HEK293 (cell line): Measurements from ENCODE around the gene AMMECR1L.
A peak's percentile ranks its signal among the peaks of the same experiment; 100 is the strongest.

ENCODE experiments used
- CTCF ChIA-PET: fragments of 350-600 bp; formaldehyde crosslinking; extraction: SDS; loops from one replicate; lab custom pipeline; 2021; ENCODE audit warnings: antibody characterized with exemption; lab: Yijun Ruan, JAX
- POLR2A ChIA-PET: fragments of 300-600 bp; formaldehyde crosslinking; extraction: SDS; loops from one replicate; lab custom pipeline; 2020; ENCODE audit warnings: antibody characterized with exemption, inconsistent platforms; lab: Yijun Ruan, JAX
- H3K27ac ChIP-seq: fragments of 200-500 bp; sonication (Bioruptor generic); 2 replicates; pipeline ENCODE4 v1.5.1; 2014; ENCODE audit warnings: low read depth, low read length, control low read depth, inconsistent platforms; ENCODE audit errors: extremely low read depth
- H3K36me3 ChIP-seq, 2 experiments: fragments of 200-500 bp in 1 of 2; sonication (Bioruptor generic) in 1 of 2; 1 replicate in 1 of 2; 2 replicates in 1 of 2; pipeline ENCODE4 v1.5.1; 2014 to 2017; ENCODE audit warnings: inconsistent platforms in 2 of 2, low read length in 2 of 2; ENCODE audit not compliant: control insufficient read depth in 2 of 2, insufficient read depth in 1 of 2
- H3K4me1 ChIP-seq: fragments of 200-500 bp; sonication (Bioruptor generic); 2 replicates; pipeline ENCODE4 v1.5.1; 2014; ENCODE audit warnings: mild to moderate bottlenecking, low read length, inconsistent platforms; ENCODE audit not compliant: control insufficient read depth, insufficient read depth
- H3K4me3 ChIP-seq: 2 replicates; pipeline ENCODE4 v1.5.1; 2011; ENCODE audit warnings: low read depth, mild to moderate bottlenecking, control low read depth, low read length, moderate library complexity
- H3K9me3 ChIP-seq: fragments of 200-500 bp; sonication (Bioruptor generic); 2 replicates; pipeline ENCODE4 v1.5.1; 2014; ENCODE audit warnings: low read depth, low read length, inconsistent platforms; ENCODE audit not compliant: control insufficient read depth, insufficient read depth
- KLF10 ChIP-seq: fragments of 450-650 bp; IDR thresholded peaks from 2 replicates; pipeline ENCODE4 v1.5.1; 2018; ENCODE audit warnings: missing biosample characterization, mild to moderate bottlenecking, missing genetic modification characterization
- KLF8 ChIP-seq: fragments of 450-650 bp; formaldehyde crosslinking; IDR thresholded peaks from 2 replicates; pipeline ENCODE4 v1.5.1; 2016; ENCODE audit warnings: missing biosample characterization, missing genetic modification characterization
- REPIN1 ChIP-seq: fragments of 450-650 bp; formaldehyde crosslinking; IDR thresholded peaks from 2 replicates; pipeline ENCODE4 v1.5.1; 2017; ENCODE audit warnings: missing biosample characterization, missing genetic modification characterization, low read depth
- SCRT2 ChIP-seq: fragments of 450-650 bp; formaldehyde crosslinking; IDR thresholded peaks from 2 replicates; pipeline ENCODE4 v1.5.1; 2016; ENCODE audit warnings: missing biosample characterization, missing genetic modification characterization
- ZBTB17 ChIP-seq: fragments of 450-650 bp; formaldehyde crosslinking; IDR thresholded peaks from 2 replicates; pipeline ENCODE4 v1.5.1; 2016; ENCODE audit warnings: missing biosample characterization, missing genetic modification characterization
- ZBTB48 ChIP-seq: fragments of 450-650 bp; formaldehyde crosslinking; IDR thresholded peaks from 2 replicates; pipeline ENCODE4 v1.5.1; 2016; ENCODE audit warnings: missing biosample characterization, missing genetic modification characterization
- ZFP3 ChIP-seq: fragments of 450-650 bp; formaldehyde crosslinking; IDR thresholded peaks from 2 replicates; pipeline ENCODE4 v1.5.1; 2016; ENCODE audit warnings: low read depth, missing biosample characterization, missing genetic modification characterization
- ZNF114 ChIP-seq: fragments of 450-650 bp; formaldehyde crosslinking; IDR thresholded peaks from 2 replicates; pipeline ENCODE4 v1.5.0; 2017; ENCODE audit warnings: missing biosample characterization, missing genetic modification characterization
- ZNF266 ChIP-seq: fragments of 450-650 bp; formaldehyde crosslinking; IDR thresholded peaks from 2 replicates; pipeline ENCODE4 v1.5.1; 2016; ENCODE audit warnings: missing biosample characterization, missing genetic modification characterization, low read depth
- ZNF449 ChIP-seq: fragments of 450-650 bp; formaldehyde crosslinking; IDR thresholded peaks from 2 replicates; pipeline ENCODE4 v1.5.1; 2017; ENCODE audit warnings: missing biosample characterization, mild to moderate bottlenecking, missing genetic modification characterization, moderate library complexity
- ZNF548 ChIP-seq: fragments of 450-650 bp; formaldehyde crosslinking; IDR thresholded peaks from 2 replicates; pipeline ENCODE4 v1.5.1; 2016; ENCODE audit warnings: missing biosample characterization, missing genetic modification characterization
- ZNF558 ChIP-seq: fragments of 450-650 bp; formaldehyde crosslinking; IDR thresholded peaks from 2 replicates; pipeline ENCODE4 v1.5.1; 2016; ENCODE audit warnings: missing biosample characterization, missing genetic modification characterization
- ZNF654 ChIP-seq: fragments of 450-650 bp; formaldehyde crosslinking; IDR thresholded peaks from 2 replicates; pipeline ENCODE4 v1.5.1; 2016; ENCODE audit warnings: low read depth, missing biosample characterization, missing genetic modification characterization
- ZNF658 ChIP-seq: fragments of 450-650 bp; formaldehyde crosslinking; IDR thresholded peaks from 2 replicates; pipeline ENCODE4; 2016; ENCODE audit warnings: missing biosample characterization, missing genetic modification characterization
- ZSCAN30 ChIP-seq: fragments of 450-650 bp; IDR thresholded peaks from 2 replicates; pipeline ENCODE4 v1.5.1; 2018; ENCODE audit warnings: missing biosample characterization, mild to moderate bottlenecking, missing genetic modification characterization, moderate library complexity
- TF ChIP-seq, protein P1 (sequence below): fragments of 450-650 bp; formaldehyde crosslinking; IDR thresholded peaks from 2 replicates; pipeline ENCODE4 v1.5.1; 2016; ENCODE audit warnings: missing biosample characterization, missing genetic modification characterization
- TF ChIP-seq, protein P2 (sequence below): fragments of 450-650 bp; formaldehyde crosslinking; IDR thresholded peaks from 2 replicates; pipeline ENCODE4 v1.5.1; 2016; ENCODE audit warnings: missing biosample characterization, missing genetic modification characterization
- TF ChIP-seq, protein P3 (sequence below): fragments of 450-650 bp; formaldehyde crosslinking; IDR thresholded peaks from 2 replicates; pipeline ENCODE4 v1.5.1; 2016; ENCODE audit warnings: missing biosample characterization, missing genetic modification characterization, borderline replicate concordance

Gene AMMECR1L

DNA sequence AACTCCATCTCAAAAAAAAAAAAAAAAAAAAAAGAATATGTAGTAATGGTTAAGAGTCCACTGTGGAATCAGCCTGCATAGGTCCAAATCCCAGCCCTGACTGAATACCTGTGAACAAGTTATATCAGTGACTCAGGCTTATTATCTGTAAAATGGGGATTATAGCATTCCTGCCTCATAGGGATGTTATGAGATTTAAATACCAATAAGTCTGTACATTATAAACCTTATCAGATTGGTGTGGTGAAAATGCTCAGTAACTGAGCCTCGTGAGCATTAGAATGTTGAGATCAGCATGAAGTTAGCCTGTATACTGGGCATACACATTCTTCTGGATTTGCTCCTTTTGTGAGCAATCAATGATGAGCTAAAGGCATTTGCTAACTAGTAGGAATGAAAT, 3.0 kb upstream of the AMMECR1L start (continued):
- TF ChIP-seq, protein P1, sequence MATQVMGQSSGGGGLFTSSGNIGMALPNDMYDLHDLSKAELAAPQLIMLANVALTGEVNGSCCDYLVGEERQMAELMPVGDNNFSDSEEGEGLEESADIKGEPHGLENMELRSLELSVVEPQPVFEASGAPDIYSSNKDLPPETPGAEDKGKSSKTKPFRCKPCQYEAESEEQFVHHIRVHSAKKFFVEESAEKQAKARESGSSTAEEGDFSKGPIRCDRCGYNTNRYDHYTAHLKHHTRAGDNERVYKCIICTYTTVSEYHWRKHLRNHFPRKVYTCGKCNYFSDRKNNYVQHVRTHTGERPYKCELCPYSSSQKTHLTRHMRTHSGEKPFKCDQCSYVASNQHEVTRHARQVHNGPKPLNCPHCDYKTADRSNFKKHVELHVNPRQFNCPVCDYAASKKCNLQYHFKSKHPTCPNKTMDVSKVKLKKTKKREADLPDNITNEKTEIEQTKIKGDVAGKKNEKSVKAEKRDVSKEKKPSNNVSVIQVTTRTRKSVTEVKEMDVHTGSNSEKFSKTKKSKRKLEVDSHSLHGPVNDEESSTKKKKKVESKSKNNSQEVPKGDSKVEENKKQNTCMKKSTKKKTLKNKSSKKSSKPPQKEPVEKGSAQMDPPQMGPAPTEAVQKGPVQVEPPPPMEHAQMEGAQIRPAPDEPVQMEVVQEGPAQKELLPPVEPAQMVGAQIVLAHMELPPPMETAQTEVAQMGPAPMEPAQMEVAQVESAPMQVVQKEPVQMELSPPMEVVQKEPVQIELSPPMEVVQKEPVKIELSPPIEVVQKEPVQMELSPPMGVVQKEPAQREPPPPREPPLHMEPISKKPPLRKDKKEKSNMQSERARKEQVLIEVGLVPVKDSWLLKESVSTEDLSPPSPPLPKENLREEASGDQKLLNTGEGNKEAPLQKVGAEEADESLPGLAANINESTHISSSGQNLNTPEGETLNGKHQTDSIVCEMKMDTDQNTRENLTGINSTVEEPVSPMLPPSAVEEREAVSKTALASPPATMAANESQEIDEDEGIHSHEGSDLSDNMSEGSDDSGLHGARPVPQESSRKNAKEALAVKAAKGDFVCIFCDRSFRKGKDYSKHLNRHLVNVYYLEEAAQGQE (tag by site-specific recombination), result no peak
- TF ChIP-seq ZSCAN30 (tag by site-specific recombination) (no peak), KLF8 (tag by site-specific recombination) (no peak), ZNF449 (tag by site-specific recombination) (no peak)

DNA sequence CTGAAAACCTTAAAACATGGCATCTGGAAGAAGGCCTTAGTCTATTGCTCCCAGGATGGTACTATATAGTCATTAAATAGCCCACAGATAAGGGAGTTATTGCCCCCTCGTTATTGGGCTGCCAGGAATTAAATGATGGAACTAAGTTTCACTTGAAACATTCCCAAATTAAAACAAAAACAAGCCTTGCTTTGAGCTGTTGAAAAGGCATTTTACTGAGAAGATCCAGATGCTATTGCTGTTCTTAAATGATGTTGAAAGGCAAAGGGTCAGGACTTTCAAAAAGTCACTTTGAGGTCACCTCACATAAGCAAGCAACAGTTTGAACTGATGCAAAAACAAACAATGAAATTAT, 2.0 kb upstream of the AMMECR1L start:
- H3K4me3 ChIP-seq, result no peak overlapping the region
- H3K9me3 ChIP-seq, result no peaks in the 10 kb centered on the region
- POLR2A ChIA-PET, result interaction anchor here (0.6 kb wide), 1 partner anchor 130 kb away, joined by 3 read pairs; no protein-coding TSS in a partner anchor
- peaks cover 10 to 14% of the 10 kb centered on the region in 2 experiments for H3K36me3 ChIP-seq
- peaks cover 8% of the 10 kb centered on the region; the same call in 1 of the 2 replicates for H3K4me1 ChIP-seq
- CTCF ChIA-PET, result interaction anchor here (0.6 to 0.8 kb wide), 4 partner anchors 68 to 692 kb away, joined by 3 read pairs; no protein-coding TSS in a partner anchor
- H3K27ac ChIP-seq, result peak overlapping the region; percentile 3; the same call in 1 of the 2 replicates
- TF ChIP-seq SCRT2 (0 out of 2 replicates have a peak, but pooled peaks have one; percentile 26), ZNF548 (tag by site-specific recombination) (no peak), ZBTB17 (no peak)
- TF ChIP-seq, protein P2, sequence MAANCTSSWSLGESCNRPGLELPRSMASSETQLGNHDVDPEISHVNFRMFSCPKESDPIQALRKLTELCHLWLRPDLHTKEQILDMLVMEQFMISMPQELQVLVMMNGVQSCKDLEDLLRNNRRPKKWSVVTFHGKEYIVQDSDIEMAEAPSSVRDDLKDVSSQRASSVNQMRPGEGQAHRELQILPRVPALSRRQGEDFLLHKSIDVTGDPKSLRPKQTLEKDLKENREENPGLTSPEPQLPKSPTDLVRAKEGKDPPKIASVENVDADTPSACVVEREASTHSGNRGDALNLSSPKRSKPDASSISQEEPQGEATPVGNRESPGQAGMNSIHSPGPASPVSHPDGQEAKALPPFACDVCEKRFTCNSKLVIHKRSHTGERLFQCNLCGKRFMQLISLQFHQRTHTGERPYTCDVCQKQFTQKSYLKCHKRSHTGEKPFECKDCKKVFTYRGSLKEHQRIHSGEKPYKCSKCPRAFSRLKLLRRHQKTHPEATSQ (tag by site-specific recombination), result no peak
- TF ChIP-seq, protein P3, sequence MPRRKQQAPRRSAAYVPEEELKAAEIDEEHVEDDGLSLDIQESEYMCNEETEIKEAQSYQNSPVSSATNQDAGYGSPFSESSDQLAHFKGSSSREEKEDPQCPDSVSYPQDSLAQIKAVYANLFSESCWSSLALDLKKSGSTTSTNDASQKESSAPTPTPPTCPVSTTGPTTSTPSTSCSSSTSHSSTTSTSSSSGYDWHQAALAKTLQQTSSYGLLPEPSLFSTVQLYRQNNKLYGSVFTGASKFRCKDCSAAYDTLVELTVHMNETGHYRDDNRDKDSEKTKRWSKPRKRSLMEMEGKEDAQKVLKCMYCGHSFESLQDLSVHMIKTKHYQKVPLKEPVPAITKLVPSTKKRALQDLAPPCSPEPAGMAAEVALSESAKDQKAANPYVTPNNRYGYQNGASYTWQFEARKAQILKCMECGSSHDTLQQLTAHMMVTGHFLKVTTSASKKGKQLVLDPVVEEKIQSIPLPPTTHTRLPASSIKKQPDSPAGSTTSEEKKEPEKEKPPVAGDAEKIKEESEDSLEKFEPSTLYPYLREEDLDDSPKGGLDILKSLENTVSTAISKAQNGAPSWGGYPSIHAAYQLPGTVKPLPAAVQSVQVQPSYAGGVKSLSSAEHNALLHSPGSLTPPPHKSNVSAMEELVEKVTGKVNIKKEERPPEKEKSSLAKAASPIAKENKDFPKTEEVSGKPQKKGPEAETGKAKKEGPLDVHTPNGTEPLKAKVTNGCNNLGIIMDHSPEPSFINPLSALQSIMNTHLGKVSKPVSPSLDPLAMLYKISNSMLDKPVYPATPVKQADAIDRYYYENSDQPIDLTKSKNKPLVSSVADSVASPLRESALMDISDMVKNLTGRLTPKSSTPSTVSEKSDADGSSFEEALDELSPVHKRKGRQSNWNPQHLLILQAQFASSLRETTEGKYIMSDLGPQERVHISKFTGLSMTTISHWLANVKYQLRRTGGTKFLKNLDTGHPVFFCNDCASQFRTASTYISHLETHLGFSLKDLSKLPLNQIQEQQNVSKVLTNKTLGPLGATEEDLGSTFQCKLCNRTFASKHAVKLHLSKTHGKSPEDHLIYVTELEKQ, result no peak

- no peaks in the 10 kb centered on the region for H3K9me3 ChIP-seq
- peaks cover 8% of the 10 kb centered on the region; the same call in 1 of the 2 replicates for H3K4me1 ChIP-seq
- CTCF ChIA-PET, result interaction anchor here (0.6 to 0.7 kb wide), 2 partner anchors 121 to 691 kb away, joined by 3 read pairs; no protein-coding TSS in a partner anchor
- peaks cover 15 to 18% of the 10 kb centered on the region in 2 experiments for H3K36me3 ChIP-seq
- peak overlapping the region; percentile 3 for H3K27ac ChIP-seq
- POLR2A ChIA-PET, result interaction anchor here (0.6 to 1.7 kb wide), 2 partner anchors 30 to 131 kb away, joined by 3 to 7 read pairs; partner anchors contain the start of gene POLR2D
- peak overlapping the region; percentile 28 for H3K4me3 ChIP-seq
- TF ChIP-seq ZNF114 (tag by site-specific recombination) (no peak), KLF10 (tag by site-specific recombination) (no peak), ZFP3 (tag by site-specific recombination) (no peak), ZNF558 (tag by site-specific recombination) (no peak), REPIN1 (no peak), ZNF658 (tag by site-specific recombination) (no peak), ZNF266 (tag by site-specific recombination) (no peak), ZBTB48 (tag by site-specific recombination) (no peak), ZNF654 (tag by site-specific recombination) (no peak)
These were observed 1.5 kb upstream of the AMMECR1L start for GRCh38 chr2:127887082-127887775.
